ENCODE measurements around the gene NDUFS5.
"Not testable (repeated sequence)": the region's sequence is repeated elsewhere in the genome, so short reads cannot be mapped to it uniquely, and the experiment has no call there.

The NDUFS5 gene

GRCh38 chr1:39016604-39017171 is 9.5 kb upstream of the NDUFS5 start:
- no peak for DNase-seq

DNA sequence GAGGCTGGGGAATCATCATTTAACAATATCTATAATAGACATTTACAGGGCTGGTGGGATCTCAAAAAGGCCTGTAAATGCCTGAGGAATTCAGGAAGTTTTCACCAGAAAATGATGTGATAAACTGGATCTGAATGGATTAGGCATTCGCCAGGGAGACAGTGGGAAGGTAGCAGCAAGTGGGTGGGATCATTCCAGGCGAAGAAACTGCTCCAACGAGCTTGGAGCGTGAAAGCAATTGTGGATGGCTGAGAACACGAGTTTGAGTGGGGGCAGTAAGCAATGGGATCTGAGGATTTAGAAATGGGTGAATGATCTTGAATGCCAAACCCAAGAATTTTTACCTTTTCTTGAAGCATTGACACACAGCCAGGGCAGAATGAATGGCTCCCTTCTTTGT is 8.9 kb upstream of the NDUFS5 start:
- no peak for DNase-seq

- DNase-seq = not testable (repeated sequence)
Measured at GRCh38 chr1:39020494-39020893, 5.7 kb upstream of the NDUFS5 start.

DNA sequence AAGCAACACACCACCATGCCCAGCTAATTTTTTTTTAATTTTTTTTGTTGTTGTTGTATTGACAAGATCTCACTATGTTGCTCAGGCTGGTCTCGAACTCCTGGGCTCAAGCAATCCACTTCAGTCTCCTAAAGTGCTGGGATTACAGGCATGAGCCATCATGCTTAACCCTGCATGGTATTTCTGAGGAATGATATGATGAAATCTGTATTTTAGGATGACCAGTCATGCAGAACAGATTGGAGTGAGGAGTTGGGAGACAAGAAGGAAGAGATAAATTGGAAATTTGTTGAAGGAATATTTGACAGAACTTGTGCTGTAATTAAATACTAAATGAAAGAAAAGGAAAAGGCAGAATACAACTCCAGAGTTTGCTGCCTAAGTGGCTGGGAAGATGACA is 4.7 kb upstream of the NDUFS5 start:
- no peak for DNase-seq

- DNase-seq = no peak
Measured at GRCh38 chr1:39023140-39023539, 3.0 kb upstream of the NDUFS5 start.

GRCh38 chr1:39026866-39027507 is 837 bp downstream of the NDUFS5 start:
- peak in 1 of 2 donors; percentile 28 for DNase-seq

DNA sequence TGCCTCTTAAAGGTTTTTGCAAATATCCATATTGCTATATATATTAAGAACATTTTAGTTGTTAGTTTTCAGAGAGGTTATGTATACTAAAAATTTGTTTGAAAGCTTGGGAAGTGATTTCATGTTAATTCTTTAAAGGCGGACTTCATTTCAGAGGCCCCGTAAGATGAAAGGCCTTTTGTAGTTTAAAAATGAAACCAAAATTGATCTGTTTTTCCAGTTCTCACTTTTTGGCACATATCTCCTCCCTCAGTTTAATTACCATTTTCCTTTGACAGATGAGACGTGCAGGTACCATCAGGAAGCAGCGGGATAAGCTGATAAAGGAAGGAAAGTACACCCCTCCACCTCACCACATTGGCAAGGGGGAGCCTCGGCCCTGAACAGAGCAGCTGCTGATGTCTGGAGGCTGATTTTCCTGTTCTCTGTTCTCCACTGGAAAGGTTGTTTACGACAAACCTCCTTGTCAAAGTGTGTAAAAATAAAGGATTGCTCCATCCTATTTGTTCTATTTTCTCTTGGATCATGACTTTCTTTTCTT is 8.0 kb downstream of the NDUFS5 start:
- no peak for DNase-seq

DNA sequence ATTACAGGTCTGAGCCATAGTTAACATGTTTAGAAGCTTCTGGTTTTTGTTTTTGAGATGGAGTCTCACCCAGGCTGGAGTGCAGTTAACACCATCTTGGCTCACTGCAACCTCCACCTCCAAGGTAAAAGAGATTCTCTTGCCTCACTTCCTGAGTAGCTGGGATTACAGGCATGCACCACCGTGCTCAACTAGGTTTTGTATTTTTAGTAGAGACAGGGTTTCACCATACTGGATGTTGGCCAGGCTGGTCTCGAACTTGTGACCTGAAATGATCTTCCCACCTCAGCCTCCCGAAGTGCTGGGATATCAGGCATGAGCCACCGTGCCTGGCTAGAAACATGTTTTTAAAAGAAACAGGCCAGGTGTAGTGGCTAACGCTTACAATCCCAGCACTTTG is 10.5 kb downstream of the NDUFS5 start:
- DNase-seq = no peak

DNA sequence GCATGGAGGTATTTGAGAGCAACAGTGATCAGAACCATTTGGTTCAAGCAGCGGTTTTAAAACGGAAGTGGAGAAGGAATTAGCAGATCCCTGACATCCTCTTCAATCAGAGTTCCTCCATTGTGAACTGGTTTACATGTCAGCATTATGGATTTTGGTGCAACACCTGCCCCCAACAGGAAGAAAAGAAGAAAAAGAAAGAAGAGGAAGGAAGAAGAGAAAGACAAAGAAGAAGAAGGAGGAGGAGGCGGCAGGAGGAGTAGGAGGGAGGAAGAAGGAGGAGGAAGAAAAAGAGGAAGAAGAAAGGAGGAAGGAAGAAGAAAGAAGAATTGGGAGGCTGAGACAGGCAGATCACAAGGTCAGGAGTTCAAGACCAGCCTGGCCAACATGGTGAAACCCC is 17.4 kb downstream of the NDUFS5 start:
- no peak for DNase-seq

GRCh38 chr1:39044762-39045161 is 18.6 kb downstream of the NDUFS5 start:
- DNase-seq = no peak

- no peak for DNase-seq
Measured at GRCh38 chr1:39045231-39045630, 19.1 kb downstream of the NDUFS5 start.

- no peak for DNase-seq
Measured at GRCh38 chr1:39046613-39047210, 20.6 kb downstream of the NDUFS5 start.

DNA sequence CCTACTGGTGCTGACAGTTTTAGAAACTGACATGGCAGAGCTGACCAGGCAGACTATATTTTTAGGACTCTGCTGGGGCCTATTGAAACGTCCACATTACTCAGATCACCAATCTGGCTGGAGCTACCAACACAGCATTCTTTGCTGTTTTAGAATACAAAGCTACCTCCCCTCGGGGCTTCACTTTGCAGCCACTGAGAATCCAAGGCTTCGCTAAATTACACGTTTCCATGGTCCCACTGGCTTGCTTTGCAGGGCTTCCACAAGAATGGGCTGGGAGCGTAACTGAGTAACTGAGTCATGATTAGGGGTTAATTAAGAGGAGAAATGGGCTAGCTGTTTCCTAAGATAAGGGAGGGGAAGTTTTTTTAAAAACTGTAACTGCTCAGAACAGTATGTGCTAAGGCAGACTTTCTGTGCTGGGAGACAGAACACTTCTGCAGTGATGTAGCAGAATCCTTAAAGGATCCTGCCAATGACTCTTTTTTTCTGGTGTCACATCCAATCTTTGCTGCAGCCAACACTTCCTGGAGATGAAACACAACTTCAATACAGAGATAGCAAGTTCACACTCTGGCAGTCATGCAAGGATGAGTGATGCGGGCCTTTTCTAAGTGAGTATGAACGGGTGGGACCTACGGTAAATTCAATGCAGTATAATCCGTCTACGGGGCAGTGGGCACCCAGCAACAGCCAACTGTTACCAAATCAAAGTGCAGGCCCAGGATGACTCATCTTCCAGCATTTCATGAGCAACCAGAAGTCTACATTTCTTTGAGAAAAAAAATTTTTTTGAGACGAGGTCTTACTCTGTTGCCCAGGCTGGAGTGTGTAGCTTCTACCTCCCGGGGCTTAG is 21.5 kb downstream of the NDUFS5 start:
- DNase-seq = no peak

GRCh38 chr1:39048745-39049370 is 22.7 kb downstream of the NDUFS5 start:
- DNase-seq = no peak

DNA sequence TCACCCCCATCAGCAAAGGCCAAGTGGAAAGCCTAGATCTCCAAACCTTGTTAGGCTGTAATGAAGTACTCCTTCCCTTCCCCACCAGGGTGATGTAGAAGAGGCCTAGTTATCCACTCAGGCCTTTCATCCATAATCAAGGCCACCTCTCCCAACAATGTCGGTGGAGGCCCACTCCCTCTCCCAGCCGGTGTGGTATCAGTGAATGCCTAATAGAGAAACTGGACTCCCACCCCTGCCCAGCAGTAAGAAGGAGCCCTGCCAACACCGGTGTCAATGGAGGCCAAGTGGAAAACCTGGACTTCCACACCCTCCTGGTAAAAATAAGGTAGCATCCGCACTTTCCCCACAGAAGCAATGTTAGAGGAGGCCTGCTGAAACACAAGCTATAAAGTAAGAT is 23.9 kb downstream of the NDUFS5 start:
- DNase-seq = no peak

GRCh38 chr1:39051193-39051850 is 25.2 kb downstream of the NDUFS5 start:
- DNase-seq = not testable (repeated sequence)

DNA sequence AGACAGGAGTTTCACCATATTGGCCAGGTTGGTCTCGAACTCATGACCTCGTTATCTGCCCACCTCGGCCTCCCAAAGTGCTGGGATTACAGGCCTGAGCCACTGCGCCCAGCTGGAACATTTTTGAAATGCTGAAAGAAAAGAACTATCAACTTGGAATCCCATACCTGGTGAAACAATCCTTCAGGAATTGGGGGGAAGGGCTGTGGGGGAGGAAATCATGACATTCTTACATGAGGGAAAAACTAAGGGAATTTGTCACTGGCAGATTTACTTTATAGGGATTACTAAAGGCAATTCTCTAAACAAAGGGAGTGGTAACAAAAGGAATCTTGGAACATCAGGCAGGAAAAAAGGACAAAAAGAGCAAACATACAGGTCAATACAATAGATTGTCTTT is 25.8 kb downstream of the NDUFS5 start:
- DNase-seq = no peak

- not testable (repeated sequence) for DNase-seq
Measured at GRCh38 chr1:39055213-39055710, 29.1 kb downstream of the NDUFS5 start.

DNA sequence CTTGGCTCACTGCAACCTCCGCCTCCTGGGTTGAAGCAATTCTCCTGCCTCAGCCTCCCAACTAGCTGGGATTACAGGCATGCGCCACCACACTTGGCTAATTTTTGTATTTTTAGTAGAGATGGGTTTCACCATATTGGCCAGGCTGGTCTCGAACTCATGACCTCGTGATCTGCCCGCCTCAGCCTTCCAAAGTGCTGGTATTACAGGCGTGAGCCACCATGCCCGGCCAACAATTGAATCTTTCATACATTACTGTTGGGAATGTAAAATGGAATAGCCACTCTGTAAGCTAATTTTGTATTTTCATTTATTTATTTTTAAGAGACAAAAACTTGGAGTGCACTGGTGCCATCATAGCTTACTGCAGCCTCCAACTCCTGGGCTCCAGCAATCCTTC is 35.4 kb downstream of the NDUFS5 start:
- DNase-seq = not testable (repeated sequence)

GRCh38 chr1:39061951-39062350 is 35.8 kb downstream of the NDUFS5 start:
- no peak for DNase-seq

- DNase-seq = no peak
Measured at GRCh38 chr1:39063191-39063590, 37.0 kb downstream of the NDUFS5 start.

- no peak for DNase-seq
Measured at GRCh38 chr1:39063775-39064174, 37.6 kb downstream of the NDUFS5 start.
